ENCODE data around the gene XPOT.
"Not testable (repeated sequence)": the region's sequence is repeated elsewhere in the genome, so short reads cannot be mapped to it uniquely, and the experiment has no call there.

The XPOT gene

GRCh38 chr12:64403707-64404469 lies at the start of gene XPOT:
XPOT (plus strand) TSS chr12:64404392; CDS start chr12:64410036, 5,644 bp downstream.
- DNase-seq, result peak; percentile 90 to 94

GRCh38 chr12:64356209-64356608 lies 48.0 kb upstream of the XPOT start:
- DNase-seq, result not testable (repeated sequence)

DNA sequence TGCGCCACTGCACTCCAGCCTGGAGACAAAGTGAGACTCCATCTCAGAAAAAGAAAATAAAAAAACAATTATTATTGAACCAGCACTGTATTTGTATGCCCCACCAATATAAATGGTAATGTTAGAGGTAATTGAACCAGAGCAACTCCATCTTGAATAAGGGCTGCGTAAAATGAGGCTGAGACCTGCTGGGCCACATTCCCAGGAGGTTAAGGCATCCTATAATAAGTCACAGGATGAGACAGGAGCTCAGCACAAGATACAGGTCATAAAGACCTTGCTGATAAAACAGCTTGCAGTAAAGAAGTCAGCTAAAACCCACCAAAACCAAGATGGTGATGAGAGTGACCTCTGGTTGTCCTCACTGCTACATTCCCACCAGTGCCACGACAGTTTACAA lies 43.0 kb upstream of the XPOT start:
- DNase-seq, result not testable (repeated sequence)

- no peak for DNase-seq
Observed at GRCh38 chr12:64362721-64363305, 41.4 kb upstream of the XPOT start.

DNA sequence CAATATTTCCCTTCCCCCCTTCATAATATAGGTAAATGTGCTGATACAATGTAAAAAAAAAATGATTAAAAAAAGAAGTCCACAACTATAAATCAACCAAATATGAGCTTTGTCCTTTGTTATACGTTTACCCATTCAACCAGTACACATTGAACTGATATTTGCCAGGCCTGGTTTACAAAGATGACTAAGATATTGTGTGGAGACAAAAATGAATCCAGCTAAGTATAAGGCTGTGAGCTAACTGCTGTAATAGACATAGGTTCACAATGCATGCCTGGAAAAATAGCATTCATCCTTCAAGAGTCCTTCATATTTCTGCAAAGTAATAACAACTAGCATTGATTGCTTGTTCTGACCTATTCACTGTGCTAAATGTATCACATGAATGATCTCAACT lies 20.5 kb upstream of the XPOT start:
- no peak for DNase-seq

- no peak for DNase-seq
Observed at GRCh38 chr12:64385019-64385418, 19.2 kb upstream of the XPOT start.

- DNase-seq, result peak in 1 of 2 donors; percentile 29
Observed at GRCh38 chr12:64385468-64385867, 18.7 kb upstream of the XPOT start.

DNA sequence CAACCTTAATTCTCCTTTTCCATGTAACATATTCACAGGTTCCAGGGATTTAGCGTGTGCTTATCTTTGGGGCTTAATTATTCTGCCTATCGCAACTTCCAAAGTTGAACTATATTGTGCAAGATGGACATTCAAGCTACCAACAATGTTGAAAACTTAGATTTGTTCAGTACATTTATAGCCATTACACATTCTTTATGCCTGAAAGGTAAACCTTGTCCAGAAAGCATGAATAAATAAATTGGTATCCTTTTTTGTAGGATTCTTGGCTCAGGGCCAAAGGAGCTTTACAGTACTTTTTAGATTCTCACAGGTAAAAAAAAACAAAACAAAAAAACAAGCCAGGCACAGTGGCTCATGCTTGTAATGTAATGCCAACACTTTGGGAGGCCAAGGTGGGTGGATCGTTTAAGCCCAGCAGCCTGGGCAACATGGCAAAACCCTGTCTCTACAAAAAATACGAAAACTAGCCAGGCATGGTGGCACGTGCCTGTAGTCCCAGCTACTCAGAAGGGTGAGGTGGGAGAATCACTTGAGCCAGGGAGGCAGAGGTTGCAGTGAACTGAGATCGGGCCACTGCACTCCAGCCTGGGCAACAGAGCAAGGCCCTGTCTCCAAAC lies 16.9 kb upstream of the XPOT start:
- DNase-seq, result no peak

DNA sequence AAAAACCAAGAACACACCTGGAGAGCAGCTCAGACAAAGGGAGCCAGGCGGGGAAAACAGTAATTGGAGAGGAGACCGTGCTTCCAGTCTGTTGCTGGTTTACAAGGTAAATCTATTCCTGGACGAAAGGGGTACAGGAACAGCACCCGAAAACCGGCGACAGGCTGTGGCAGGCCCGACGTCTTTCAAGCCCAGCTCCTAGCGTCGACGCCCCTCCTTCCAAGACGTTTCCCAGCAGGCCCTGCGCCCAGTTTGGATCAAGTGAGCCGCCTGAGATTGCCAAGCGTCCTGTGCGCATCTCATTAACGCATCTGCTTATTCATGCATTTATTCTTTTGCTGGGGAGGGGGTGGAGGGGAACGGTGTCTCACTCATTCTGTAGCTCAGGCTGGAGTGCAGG lies 15.0 kb upstream of the XPOT start:
- no peak for DNase-seq

DNA sequence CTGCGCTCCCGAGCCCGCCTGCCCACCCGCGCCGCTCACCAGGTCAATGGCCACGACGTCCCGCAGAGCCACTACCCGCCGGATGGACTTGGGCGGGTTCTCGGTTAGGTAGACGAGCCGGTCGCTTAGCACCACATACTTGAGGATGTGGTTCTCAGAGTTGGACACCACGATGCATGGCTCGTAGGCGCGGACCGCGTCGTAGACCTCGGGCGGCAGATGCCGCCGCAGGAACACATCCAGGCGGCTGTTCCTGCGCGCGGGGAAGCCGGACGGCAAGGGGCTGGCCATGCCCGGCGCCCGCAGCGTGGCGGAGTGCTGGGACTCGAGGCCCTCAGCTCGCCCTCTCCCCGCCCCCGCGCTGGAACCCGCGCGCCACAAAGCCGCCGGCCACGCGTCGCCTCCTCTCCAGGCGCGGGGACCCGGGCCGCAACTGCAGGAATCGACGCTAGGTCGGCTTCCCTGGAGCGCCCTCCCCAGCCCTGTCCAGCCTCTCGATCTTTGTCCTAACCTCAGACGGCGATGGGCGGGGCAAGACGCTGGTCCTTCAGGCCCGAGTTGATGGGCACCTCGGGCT lies 13.8 kb upstream of the XPOT start, which contains the start of gene C12orf56:
C12orf56 (minus strand) TSS at position 484 of the 577 bp plus-strand sequence; CDS start at position 291, 193 bp downstream.
- no peak for DNase-seq

DNA sequence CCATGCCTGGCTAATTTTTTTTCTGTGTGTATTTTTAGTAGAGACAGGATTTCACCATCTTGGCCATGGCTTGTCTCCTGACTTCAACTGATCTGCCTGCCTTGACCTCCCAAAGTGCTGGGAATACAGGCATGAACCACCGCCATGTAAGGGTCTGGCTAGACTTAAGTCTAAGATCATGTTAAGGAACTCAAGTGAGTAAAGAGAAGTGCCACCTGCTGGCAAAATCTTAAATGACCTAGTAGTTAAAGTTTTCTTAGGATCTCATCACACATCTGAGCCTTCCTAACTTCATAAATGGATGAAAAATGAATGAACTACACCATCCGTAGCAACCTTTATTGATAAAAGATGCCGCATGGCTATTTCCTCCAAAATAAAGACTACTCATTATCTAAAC lies 12.0 kb upstream of the XPOT start:
- DNase-seq, result peak in 1 of 2 donors; percentile 69

- DNase-seq, result no peak
Observed at GRCh38 chr12:64395739-64396138, 8.5 kb upstream of the XPOT start.

DNA sequence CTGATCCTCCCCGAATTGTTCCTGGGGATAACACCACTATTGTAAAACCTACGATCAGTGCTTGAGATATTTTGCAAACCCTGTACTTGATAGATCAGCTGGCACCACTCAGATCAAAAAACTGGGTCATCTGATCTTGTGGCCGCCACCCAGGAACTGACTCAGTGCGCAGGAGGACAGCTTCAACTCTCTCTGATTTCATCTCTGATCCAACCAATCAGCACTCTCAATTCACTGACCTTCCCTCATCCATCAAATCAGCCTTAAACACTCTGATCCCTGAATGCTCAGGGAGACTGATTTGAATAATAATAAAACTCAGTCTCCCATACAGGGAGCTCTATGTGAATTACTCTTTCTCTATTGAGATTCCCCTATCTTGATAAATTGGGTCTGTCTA lies 4.2 kb upstream of the XPOT start:
- no peak for DNase-seq

DNA sequence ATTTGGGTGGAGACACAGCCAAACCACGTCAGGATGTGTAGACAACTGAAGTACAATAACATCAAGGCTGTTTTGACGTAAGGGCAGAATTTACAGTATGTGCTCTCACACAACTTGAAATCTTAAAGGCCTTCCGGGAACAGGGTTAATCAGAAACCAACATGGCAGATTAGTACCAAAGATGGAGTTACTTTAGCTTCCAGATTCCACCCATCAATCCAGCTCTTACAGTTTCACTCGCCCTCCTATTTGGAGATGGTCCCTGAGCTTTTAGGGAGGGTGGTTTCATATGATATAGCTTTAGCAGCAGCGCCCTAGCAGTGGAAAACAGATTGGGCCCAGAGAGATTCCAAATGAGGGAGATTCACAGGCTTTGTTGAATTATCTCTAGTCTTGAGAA lies 2.0 kb upstream of the XPOT start:
- DNase-seq, result no peak

- DNase-seq, result peak; percentile 35 to 38
Observed at GRCh38 chr12:64404470-64405256, 471 bp downstream of the XPOT start.

DNA sequence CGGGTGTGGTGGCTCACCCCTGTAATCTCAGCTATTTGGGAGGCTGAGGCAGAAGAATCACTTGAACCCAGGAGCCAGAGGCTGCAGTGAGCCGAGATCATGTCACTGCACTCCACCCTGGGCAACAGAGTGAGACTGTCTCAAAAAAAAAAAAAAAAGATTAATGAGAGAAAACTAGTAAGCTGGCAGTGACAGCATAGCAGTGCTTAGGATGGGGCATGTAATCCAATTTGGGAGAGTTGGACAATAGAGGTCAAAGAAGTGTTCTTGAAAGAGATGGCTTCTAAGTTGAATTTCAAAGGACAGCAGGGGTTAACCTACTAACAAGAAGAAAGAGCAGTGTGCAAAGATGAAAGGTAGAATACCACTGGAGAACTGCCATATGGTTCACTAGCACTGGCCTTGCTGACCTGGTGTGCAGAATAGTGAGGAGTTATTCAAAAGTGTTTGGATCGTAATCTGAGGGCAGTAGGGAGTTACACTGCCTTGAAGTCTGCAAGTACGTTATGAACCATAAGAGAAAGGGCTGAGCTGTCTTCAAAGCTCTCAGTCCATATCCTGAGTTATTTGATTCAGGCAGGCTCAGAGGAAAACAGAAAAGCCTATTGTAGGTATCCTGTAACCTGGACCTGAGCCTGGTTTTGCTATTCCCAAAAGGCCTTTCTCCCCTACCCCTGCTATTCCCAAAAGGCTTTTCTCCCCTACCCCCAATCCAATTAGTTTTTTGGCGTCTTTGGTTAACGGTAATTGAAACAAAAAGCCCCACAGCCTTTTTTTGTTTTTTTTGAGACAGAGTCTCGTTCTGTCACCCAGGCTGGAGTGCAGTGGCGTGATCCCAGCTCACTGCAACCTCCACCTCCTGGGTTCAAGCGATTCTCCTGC lies 3.4 kb downstream of the XPOT start:
- no peak for DNase-seq

- DNase-seq, result no peak
Observed at GRCh38 chr12:64411427-64411826, 7.2 kb downstream of the XPOT start.

GRCh38 chr12:64412459-64412858 lies 8.3 kb downstream of the XPOT start:
- DNase-seq, result no peak

DNA sequence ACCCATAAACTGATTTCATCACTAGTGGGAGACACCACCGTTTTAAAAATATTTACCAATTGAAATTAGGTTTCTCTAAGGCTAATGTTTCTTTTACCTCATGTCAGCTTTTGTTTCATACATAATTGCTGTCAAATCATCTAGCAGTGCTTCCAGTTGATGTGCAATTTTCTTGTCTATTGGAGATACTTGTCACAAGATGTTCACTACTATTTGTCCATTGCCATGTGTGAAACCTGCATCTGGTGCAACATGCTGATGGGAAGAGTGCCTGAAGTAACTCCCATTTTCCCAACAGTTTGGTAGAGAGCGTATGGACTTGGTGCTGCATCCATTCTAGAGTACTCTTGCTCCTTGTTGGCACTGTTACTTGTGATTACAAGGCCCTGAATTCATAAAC lies 9.7 kb downstream of the XPOT start:
- DNase-seq, result no peak

GRCh38 chr12:64418209-64418608 lies 14.0 kb downstream of the XPOT start:
- no peak for DNase-seq

GRCh38 chr12:64419696-64420095 lies 15.5 kb downstream of the XPOT start:
- DNase-seq, result peak in 1 of 2 donors; percentile 2

GRCh38 chr12:64427988-64428387 lies 23.8 kb downstream of the XPOT start:
- no peak for DNase-seq
